ENCODE data around the gene SUMO2. TPM values are rescaled to one million over a fixed set of nuclear protein-coding genes. Genes with fewer than 3 reads are reported as not detected.
"Not testable (repeated sequence)": the region's sequence is repeated elsewhere in the genome, so short reads cannot be mapped to it uniquely, and the experiment has no call there.

Gene SUMO2
- total RNA-seq, 2 experiments from 2014 or later, result 470 to 500 TPM

- no peak overlapping the region for H3K27ac Mint-ChIP-seq
- H3K4me1 Mint-ChIP-seq, result peaks cover 23% of the 10 kb centered on the region
- peaks cover 22% of the 10 kb centered on the region for H3K36me3 Mint-ChIP-seq
- H3K4me3 Mint-ChIP-seq, result no peak overlapping the region
- H3K27me3 Mint-ChIP-seq, result no peaks in the 10 kb centered on the region
- DNase-seq (no peak), ATAC-seq (ENCODE audit: low read depth) (no peak)
- POLR2A ChIA-PET, result interaction anchor here (0.6 to 0.8 kb wide), 2 partner anchors 8 to 19 kb away, joined by 3 to 6 read pairs; partner anchors contain the start of gene SUMO2
- H3K9me3 Mint-ChIP-seq, result no peaks in the 10 kb centered on the region
Measured at GRCh38 chr17:75174996-75175395, 7.8 kb downstream of the SUMO2 start.

GRCh38 chr17:75173526-75173925 is 9.2 kb downstream of the SUMO2 start:
- no peak for ATAC-seq (ENCODE audit: low read depth)
- Mint-ChIP-seq H3K4me1 (peaks cover 19% of the 10 kb centered on the region), H3K9me3 (no peaks in the 10 kb centered on the region), H3K4me3 (no peak overlapping the region), H3K36me3 (peaks cover 16% of the 10 kb centered on the region), H3K27me3 (no peaks in the 10 kb centered on the region), H3K27ac (peak overlapping the region; percentile 48)
- no peak for DNase-seq
- POLR2A ChIA-PET, result interaction anchor here (3.2 kb wide), 1 partner anchor 59 kb away, joined by 24 read pairs; no protein-coding TSS in a partner anchor

GRCh38 chr17:75168998-75169397 is 13.8 kb downstream of the SUMO2 start:
- Mint-ChIP-seq H3K4me3 (no peak overlapping the region), H3K4me1 (peaks cover 15% of the 10 kb centered on the region), H3K27me3 (no peaks in the 10 kb centered on the region), H3K27ac (no peak overlapping the region), H3K9me3 (no peaks in the 10 kb centered on the region), H3K36me3 (peaks cover 16% of the 10 kb centered on the region)
- DNase-seq (no peak), ATAC-seq (ENCODE audit: low read depth) (no peak)
- POLR2A ChIA-PET, result no interaction called here

GRCh38 chr17:75164606-75165005 is 18.2 kb downstream of the SUMO2 start:
- H3K27me3 Mint-ChIP-seq; H3K27ac Mint-ChIP-seq; H3K4me1 Mint-ChIP-seq; H3K4me3 Mint-ChIP-seq; ATAC-seq (ENCODE audit: low read depth); DNase-seq; POLR2A ChIA-PET; H3K9me3 Mint-ChIP-seq; H3K36me3 Mint-ChIP-seq: not testable (repeated sequence)

GRCh38 chr17:75163074-75163473 is 19.7 kb downstream of the SUMO2 start:
- no peak for ATAC-seq (ENCODE audit: low read depth)

GRCh38 chr17:75160211-75160610 is 22.5 kb downstream of the SUMO2 start:
- Mint-ChIP-seq H3K27me3 (no peaks in the 10 kb centered on the region), H3K27ac (no peak overlapping the region), H3K4me3 (no peak overlapping the region), H3K9me3 (no peaks in the 10 kb centered on the region), H3K4me1 (peaks cover 8% of the 10 kb centered on the region), H3K36me3 (peaks cover 12% of the 10 kb centered on the region)
- ATAC-seq (ENCODE audit: low read depth) (no peak), DNase-seq (no peak)
- POLR2A ChIA-PET, result no interaction called here

More at GRCh38 chr17:75163074-75163473, 19.7 kb downstream of the SUMO2 start:
- H3K4me3 Mint-ChIP-seq, result no peak overlapping the region
- peaks cover 3% of the 10 kb centered on the region for H3K4me1 Mint-ChIP-seq
- peaks cover 11% of the 10 kb centered on the region for H3K36me3 Mint-ChIP-seq
- no peak overlapping the region for H3K27ac Mint-ChIP-seq
- H3K9me3 Mint-ChIP-seq, result no peaks in the 10 kb centered on the region
- peak; percentile 14 for DNase-seq
- POLR2A ChIA-PET, result interaction anchor here (0.7 to 0.9 kb wide), 2 partner anchors 9 to 19 kb away, joined by 3 to 4 read pairs; partner anchors contain the start of gene JPT1
- H3K27me3 Mint-ChIP-seq, result no peaks in the 10 kb centered on the region

- H3K9me3 Mint-ChIP-seq, result no peaks in the 10 kb centered on the region
- DNase-seq (peak; percentile 5), ATAC-seq (ENCODE audit: low read depth) (no peak)
- peaks cover 12% of the 10 kb centered on the region for H3K36me3 Mint-ChIP-seq
- POLR2A ChIA-PET, result no interaction called here
- peaks cover 14% of the 10 kb centered on the region for H3K4me1 Mint-ChIP-seq
- no peak overlapping the region for H3K27ac Mint-ChIP-seq
- no peak overlapping the region for H3K4me3 Mint-ChIP-seq
- no peaks in the 10 kb centered on the region for H3K27me3 Mint-ChIP-seq
Measured at GRCh38 chr17:75159196-75160031, 23.3 kb downstream of the SUMO2 start.

- not testable (repeated sequence) for H3K27ac Mint-ChIP-seq; H3K27me3 Mint-ChIP-seq; DNase-seq; ATAC-seq (ENCODE audit: low read depth); H3K9me3 Mint-ChIP-seq; H3K4me3 Mint-ChIP-seq
- peaks cover 14% of the 10 kb centered on the region for H3K4me1 Mint-ChIP-seq
- POLR2A ChIA-PET, result interaction anchor here (0.7 kb wide), 1 partner anchor 42 kb away, joined by 9 read pairs; no protein-coding TSS in a partner anchor
- peaks cover 12% of the 10 kb centered on the region for H3K36me3 Mint-ChIP-seq
Measured at GRCh38 chr17:75158480-75158879, 24.3 kb downstream of the SUMO2 start.

- Mint-ChIP-seq H3K27ac (peak overlapping the region; percentile 88), H3K36me3 (peaks cover 17% of the 10 kb centered on the region), H3K4me3 (peak overlapping the region; percentile 88), H3K4me1 (peaks cover 31% of the 10 kb centered on the region), H3K9me3 (no peaks in the 10 kb centered on the region), H3K27me3 (no peaks in the 10 kb centered on the region)
- ATAC-seq (ENCODE audit: low read depth), result no peak
- DNase-seq, result no peak
- POLR2A ChIA-PET, result interaction anchor here (0.6 to 3.1 kb wide), 27 partner anchors 7 to 1706 kb away, joined by 3 to 20 read pairs (median 4); partner anchors contain the start of genes ARMC7, MIF4GD, NT5C and SLC25A19
Measured at GRCh38 chr17:75155191-75155601, 27.6 kb downstream of the SUMO2 start.

- H3K27ac Mint-ChIP-seq, result peak within 1 kb of the TSS; percentile 88
- no peaks in the 10 kb centered on the region for H3K27me3 Mint-ChIP-seq
- H3K4me1 Mint-ChIP-seq, result peaks cover 34% of the 10 kb centered on the region
- POLR2A ChIA-PET, result interaction anchor here (0.6 to 3.1 kb wide), 31 partner anchors 8 to 1705 kb away, joined by 3 to 20 read pairs (median 4); partner anchors contain the start of genes ARMC7, GGA3, MIF4GD and MRPL58
- DNase-seq (peak; percentile 91), ATAC-seq (ENCODE audit: low read depth) (peak; percentile 98)
- peaks cover 22% of the 10 kb centered on the region for H3K36me3 Mint-ChIP-seq
- H3K4me3 Mint-ChIP-seq, result peak within 1 kb of the TSS; percentile 97
- no peaks in the 10 kb centered on the region for H3K9me3 Mint-ChIP-seq
Measured at GRCh38 chr17:75154195-75155106, 28.3 kb downstream of the SUMO2 start, which contains the start of gene JPT1. TSS of gene JPT1 (minus strand) at chr17:75154512. CDS start at chr17:75154397, 115 bp downstream.

- no peaks in the 10 kb centered on the region for H3K9me3 Mint-ChIP-seq
- peak overlapping the region; percentile 97 for H3K4me3 Mint-ChIP-seq
- no peak for DNase-seq
- peaks cover 22% of the 10 kb centered on the region for H3K36me3 Mint-ChIP-seq
- peak overlapping the region; percentile 86 for H3K27ac Mint-ChIP-seq
- POLR2A ChIA-PET, result interaction anchor here (0.6 to 3.1 kb wide), 20 partner anchors 9 to 180 kb away, joined by 3 to 20 read pairs (median 6); partner anchors contain the start of genes ARMC7, GGA3, MRPL58 and MRPS7
- ATAC-seq (ENCODE audit: low read depth), result peak; percentile 0
- peaks cover 32% of the 10 kb centered on the region for H3K4me1 Mint-ChIP-seq
- H3K27me3 Mint-ChIP-seq, result no peaks in the 10 kb centered on the region
Measured at GRCh38 chr17:75153780-75154194, 29.0 kb downstream of the SUMO2 start.

- H3K4me1 Mint-ChIP-seq, result peaks cover 35% of the 10 kb centered on the region
- H3K4me3 Mint-ChIP-seq, result peak overlapping the region; percentile 97
- H3K36me3 Mint-ChIP-seq, result peaks cover 22% of the 10 kb centered on the region
- DNase-seq (peak; percentile 45), ATAC-seq (ENCODE audit: low read depth) (no peak)
- POLR2A ChIA-PET, result interaction anchor here (0.7 to 3.1 kb wide), 5 partner anchors 8 to 44 kb away, joined by 3 to 20 read pairs (median 4); partner anchors contain the start of gene NT5C
- peak overlapping the region; percentile 86 for H3K27ac Mint-ChIP-seq
- H3K9me3 Mint-ChIP-seq, result no peaks in the 10 kb centered on the region
- no peaks in the 10 kb centered on the region for H3K27me3 Mint-ChIP-seq
Measured at GRCh38 chr17:75152922-75153779, 29.6 kb downstream of the SUMO2 start.
